Measurements from ENCODE around the gene ZNF8.
"Not testable (repeated sequence)": the region's sequence is repeated elsewhere in the genome, so short reads cannot be mapped to it uniquely, and the experiment has no call there.

The ZNF8 gene

DNA sequence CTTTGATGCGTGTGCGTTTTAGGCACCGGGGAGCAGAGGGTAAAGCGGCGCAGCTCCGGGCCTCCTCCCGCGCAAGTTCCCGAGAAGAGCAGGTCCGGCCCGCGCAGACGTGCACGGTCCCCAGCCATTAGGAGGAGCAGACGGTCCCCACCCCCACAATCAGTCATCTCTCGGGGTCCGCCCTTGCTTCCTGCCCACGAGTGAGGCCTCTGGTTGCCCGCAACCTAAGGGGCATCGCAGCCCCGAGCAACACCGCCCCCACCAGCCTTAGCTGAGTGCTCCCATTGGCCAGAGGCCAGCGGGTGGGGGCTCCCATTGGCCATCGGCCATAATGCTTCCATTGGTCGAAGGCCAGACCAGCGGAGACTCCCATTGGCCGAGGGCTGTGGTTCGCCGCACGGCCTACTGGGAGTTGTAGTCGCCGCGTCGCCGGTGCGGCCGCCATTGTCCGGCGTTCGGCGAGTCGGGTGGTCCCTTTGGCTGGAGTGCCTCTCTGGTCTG, at the start of gene ZNF8:
ZNF8 (plus strand) TSS at position 415 of the 501 bp plus-strand sequence. CDS start 127 bp downstream, outside the sequence.
- peak; percentile 99 for DNase-seq

DNA sequence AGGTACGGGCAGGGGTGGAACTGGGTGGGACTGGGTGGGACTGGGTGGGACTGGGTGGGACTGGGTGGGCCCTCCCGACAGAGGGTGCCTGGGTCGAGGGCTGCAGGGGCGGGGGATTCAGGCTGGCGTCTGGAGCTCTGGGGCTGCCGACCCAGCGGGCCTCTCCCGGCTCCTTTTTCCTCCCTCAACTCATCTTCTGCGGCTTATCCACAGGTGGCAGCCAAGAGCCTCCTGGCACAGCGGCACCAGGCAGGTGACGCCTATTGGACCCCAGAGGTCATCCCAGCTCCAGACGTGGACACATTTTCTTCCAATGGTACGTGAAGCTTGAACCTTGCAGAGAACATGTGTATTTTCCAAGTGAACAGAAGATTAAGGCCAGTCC, 49.5 kb upstream of the ZNF8 start:
- DNase-seq = peak; percentile 62

DNA sequence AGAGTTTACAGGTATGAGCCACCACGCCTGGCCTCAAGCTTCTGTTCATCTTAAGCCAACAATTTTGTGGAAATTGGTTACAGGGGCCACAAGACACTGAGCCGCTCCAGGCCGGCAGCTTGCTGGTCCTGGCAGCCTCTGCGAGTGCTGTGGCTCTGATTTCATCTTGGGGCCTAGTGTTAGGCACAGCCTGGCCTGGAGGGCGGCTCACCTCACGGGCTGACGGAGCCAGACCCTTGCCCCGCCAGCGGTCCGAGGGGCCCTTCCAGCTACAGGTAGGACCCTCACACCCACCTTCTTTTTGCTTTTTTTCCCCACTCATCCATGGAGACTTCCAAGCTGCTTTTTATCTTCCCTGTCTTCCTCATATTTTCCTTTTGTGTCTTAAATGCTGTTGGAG, 41.4 kb upstream of the ZNF8 start:
- DNase-seq = no peak

DNA sequence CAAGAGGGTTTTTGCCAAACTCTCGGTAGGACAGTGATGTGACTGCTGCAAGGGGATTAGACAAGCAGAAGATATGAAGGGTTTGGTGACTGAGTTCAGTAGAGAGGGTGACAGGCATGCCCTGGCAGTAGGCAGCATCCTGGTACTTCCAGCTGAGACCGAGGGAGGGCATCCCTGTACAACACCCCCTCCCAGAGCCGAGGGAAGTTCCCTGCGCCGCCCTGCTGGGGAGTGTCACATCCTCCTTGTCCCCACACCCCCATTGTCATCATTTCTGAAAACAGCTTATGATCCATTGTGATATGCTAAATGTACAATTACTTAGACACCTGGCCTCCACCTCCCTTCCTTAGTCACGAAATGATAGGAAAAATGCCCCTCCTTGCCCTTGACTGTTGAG, 35.4 kb upstream of the ZNF8 start:
- DNase-seq = no peak

DNA sequence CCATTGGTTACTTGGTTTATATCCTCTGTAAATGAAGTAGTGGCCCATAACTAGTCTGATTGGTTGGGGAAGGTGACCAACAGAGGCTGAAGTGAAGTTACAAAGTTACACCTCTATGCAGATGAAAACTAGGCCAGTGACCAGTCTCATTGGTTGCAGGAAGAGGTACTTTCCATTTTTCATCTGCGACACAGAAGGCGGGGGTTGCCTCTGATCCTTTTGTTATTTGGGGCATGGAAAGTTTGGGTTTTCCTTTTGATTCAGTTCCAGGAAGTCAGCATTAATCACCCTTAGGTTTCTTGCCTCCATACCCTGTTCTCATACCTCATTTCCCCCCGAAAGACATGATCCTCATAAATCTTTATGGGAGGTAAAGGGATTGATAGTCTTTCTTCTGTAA, 29.9 kb upstream of the ZNF8 start:
- DNase-seq = no peak

DNA sequence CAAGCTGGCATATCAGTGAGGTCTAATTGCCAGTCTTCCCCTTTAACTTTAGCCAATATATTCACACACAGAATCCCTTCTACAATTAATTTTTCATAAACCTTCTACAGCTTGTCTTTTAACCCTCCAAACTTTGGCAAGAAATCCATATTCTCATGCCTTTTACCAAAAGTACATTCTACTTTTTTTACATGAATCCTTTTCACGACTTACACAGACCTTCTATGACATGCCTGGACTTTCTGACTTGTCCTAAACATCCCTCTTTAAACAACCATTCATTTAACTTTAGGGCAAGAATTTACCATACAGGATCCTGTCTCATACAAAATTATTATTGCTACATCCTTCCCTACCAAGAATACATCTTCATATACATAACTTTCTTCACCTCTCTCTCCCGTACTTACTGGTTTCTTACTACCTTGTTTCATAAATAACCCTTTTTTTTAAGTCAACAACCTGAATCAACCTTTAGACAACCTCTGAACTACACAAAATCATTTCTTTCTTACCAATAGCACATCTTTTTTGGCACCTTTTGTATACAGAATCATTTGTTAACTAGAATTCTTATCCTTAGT, 26.6 kb upstream of the ZNF8 start:
- peak; percentile 24 for DNase-seq

DNA sequence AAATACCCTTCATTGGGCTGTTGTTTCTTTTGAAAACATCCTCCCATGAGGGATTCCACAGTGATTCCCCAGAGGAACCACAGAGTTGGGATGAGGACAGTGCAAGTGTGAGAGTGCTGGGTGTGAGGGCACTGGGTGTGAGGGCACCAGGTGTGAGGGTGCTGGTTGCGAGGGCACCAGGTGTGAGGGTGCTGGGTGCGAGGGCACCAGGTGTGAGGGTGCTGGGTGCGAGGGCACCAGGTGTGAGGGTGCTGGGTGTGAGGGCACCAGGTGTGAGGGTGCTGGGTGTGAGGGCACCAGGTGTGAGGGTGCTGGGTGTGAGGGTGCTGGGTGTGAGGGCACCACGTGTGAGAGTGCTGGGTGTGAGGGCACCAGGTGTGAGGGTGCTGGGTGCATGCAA, 20.5 kb upstream of the ZNF8 start:
- not testable (repeated sequence) for DNase-seq

DNA sequence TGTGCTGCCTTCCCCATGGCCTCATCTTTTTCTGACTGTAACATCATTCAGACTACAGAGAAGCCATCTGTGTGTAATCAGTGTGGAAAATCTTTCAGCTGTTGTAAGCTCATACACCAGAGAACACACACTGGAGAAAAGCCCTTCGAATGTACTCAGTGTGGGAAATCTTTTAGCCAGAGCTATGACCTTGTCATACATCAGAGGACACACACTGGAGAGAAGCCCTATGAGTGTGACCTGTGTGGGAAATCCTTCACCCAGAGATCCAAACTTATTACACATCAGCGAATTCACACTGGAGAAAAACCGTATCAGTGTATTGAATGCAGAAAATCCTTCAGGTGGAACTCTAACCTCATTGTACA, 17.2 kb upstream of the ZNF8 start:
- no peak for DNase-seq

DNA sequence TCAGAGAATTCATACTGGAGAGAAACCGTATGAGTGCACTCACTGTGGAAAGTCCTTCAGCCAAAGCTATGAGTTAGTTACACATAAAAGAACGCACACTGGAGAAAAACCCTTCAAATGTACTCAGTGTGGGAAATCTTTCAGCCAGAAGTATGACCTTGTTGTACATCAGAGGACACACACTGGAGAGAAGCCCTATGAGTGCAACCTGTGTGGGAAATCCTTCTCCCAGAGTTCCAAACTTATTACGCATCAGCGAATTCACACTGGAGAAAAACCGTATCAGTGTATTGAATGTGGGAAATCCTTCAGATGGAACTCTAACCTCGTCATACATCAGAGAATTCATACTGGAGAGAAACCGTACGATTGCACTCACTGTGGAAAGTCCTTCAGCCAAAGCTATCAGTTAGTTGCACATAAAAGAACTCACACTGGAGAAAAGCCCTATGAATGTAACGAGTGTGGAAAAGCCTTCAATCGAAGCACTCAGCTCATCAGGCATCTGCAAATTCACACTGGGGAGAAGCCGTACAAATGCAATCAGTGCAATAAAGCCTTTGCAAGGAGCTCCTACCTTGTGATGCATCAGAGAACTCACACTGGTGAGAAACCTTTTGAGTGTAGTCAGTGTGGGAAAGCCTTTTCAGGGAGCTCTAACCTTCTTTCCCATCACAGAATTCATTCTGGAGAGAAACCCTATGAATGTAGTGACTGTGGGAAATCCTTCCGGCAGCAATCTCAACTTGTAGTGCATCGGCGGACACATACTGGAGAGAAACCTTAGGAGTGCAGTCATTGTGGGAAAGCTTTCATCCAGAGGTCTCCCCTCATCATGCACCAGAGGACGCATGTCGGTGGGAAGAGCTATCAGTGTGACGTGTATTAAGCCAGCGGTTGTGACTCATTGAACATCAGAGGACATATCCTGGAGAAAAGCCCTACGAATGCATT, 16.5 kb upstream of the ZNF8 start:
- DNase-seq = no peak

DNA sequence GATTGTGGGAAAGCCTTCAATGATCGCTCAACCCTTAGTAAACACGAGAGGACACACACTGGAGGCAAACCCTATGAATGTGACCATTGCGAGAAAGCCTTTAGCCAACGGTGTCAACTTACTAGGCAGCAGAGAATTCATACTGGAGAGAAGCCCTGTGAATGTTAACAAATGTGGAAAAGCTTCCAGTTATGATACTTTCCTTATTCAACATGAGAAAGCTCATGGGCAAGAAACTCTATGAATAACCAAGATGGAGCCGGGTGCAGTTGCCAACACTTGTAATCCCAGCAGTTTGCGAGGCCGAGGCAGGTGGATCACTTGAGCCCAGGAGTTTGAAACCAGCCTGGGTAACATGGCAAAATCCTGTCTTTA, 15.8 kb upstream of the ZNF8 start:
- DNase-seq = no peak

DNA sequence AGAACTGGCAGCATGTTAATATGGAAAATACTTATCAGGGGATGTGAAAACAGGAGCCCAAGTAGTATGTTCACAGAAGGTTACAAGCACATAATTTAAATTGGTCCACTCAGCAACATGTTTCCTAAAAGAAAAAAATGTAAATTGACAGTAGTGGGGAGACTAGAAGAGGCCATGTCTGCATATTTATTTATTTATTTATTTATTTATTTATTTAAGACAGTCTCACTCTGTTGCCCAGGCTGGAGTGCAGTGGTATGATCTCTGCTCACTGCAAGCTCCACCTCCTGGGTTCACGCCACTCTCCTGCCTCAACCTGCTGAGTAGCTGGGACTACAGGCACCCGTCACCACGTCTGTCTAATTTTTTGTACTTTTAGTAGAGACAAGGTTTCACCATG, 13.7 kb upstream of the ZNF8 start:
- DNase-seq = no peak

DNA sequence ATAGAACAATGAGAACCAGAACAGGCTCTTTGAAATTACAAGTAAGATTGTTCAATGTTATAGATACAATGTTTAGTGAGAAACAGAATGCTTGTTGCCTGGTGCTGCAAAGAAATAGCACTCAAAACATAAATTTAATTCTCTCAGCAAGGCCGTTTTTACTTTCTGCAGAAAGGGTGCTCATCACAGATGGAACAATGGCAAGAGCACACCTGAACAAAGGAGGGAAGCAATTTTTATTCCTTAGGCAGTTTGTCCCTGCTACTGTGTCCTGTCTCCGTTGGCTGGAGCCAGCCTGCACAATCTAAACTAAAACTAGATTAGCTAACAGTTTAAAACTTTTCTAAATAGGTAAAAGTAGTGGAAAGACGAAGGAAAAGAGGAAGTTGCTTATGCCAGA, 10.4 kb upstream of the ZNF8 start:
- no peak for DNase-seq

DNA sequence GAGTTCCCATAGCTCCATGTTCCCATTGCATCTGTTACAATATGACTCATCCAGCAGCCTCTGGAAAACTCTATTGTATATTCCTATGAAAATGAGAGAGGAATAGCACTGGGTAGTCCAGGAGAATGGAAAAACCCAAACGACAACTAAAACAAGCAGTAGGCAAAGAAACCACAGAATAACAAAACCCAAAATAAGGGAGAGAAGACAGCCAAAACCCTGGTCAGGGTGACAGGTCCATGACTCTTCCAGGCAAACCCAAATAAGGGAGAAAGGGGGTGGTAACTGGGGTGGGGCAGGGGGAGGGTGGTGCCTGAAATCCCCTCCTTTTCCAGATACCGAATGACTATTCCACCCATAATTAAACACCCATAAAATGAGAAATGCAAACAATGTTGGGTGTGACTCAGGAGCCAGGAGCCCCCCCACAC, 4.0 kb upstream of the ZNF8 start:
- DNase-seq = no peak

DNA sequence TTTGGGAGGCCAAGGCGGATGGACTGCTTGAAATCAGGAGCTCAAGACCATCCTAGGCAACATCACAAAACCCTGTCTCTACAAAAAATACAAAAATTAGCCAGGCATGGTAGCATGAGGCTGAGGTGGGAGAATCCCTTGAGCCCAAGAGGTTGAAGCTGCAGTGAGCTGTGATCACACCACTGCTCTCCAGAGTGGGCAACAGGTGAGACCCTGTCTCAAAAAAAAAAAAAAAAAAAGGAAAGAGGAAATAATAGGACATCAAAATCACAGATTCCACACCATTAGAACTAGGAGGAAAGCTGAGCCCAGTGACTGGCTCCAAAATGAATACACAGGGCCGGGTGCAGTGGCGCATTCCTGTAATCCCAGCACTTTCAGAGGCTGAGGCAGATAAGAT, 3.2 kb upstream of the ZNF8 start:
- no peak for DNase-seq

DNA sequence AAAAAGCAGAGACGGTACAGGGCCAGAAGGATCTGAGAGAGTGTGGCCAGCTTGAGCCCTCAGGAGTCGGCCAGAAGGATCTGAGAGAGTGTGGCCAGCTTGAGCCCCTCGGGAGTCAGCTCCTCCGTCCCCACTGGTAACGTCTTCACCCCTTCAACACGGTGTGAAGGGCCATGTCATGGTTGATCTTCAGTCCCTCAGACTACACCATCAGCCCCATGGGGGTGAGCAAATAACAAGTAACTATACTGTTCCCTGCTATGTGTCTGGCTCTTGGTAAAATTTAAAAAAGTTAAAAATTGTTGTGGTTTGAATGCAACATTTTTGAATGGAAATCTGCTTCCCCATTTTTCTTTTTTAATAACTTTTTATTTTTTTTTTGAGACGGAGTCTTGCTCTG, 1.6 kb upstream of the ZNF8 start:
- DNase-seq = no peak

DNA sequence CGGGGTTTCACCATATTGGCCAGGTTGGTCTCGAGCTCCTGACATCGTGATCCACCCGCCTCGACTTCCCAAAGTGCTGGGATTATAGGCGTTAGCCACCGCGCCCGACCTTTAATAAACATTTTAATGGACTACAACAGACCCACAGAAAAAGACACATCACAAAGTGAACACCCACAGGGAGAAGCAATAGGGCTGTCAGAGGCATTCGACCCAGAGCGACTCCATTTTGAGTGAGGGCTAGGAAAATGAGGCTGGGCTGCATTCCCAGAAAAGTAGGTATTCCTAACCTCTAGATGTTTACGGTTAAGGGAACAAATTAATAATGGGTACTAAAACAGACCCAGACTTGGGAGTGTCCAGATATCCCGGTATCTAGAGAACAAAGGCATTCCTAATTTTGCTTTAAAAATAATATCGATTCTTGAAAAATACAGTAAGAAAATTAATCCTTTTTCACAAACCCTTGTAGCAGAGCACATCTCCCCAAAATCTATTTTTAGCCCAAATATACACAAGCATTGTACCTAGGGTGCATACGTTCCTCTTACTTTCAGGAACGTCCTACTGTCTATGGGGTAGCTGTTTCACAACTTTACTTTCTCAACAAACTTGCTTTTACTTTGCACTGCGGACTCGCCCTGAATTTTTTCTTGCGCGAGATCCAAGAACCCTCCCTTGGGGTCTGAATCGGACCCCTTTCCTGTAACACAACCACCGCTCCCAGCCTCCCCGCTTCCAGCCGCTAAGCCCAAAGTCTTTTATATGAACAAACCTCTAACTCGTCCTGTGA, 811 bp upstream of the ZNF8 start:
- peak; percentile 25 for DNase-seq

DNA sequence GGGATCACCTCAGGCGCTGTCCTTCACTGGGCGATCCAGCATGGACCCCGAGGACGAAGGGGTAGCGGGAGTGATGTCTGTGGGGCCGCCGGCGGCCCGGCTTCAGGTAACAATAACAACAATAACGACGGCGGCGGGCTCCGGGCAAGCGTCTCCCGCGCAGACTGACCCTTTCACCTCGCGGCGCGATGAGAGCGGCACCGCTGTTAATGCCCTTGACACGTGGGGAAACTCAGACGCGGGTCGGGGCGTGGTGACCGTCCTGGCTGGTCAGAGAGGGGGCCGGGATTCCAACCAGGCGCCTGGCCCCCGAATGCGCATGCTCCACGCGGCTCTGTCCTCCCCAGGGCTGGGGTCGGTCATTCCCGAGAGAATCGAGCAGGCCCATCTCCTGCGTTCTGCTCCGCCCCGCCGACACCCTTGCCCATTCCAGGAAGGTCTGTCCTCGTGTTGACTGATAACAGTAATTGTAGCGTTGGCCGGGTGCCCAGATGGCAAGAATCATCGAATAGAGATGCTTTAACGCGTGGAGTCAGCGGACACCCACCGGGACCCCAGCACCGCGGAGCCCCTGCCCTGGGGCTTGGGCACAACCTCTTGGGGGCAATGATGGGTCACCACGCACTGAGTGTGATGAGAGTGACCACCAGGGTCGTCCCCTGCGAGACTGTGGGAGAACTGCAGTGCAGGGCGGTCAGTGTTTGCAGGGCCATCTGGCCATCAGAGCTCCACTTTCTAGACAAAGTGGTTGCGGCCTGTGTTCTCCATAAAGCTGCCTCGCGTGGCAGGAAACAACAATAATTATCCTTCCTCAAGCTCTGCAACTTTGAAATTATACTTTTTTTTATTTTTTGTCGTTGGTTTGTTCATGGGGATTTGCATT, 528 bp downstream of the ZNF8 start:
- peak; percentile 98 for DNase-seq

DNA sequence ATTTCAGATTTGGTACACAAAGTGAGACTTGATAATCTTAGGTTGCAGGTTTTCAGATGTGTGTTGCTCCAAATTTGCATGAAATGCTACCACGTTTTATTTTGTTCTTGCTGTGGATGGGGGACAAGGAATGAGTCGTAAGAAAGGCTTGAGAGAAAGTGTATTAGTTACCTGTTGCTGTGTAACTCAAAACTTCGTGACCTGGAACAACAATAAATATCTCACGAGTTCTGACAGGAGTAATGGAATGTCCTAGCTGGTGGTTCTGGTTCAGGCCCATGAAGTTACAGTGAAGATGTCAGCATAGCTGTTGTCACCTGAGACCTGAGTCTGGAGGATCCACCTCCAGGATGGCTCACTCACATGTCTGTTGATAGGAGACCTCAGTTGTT, 1.2 kb downstream of the ZNF8 start:
- no peak for DNase-seq

DNA sequence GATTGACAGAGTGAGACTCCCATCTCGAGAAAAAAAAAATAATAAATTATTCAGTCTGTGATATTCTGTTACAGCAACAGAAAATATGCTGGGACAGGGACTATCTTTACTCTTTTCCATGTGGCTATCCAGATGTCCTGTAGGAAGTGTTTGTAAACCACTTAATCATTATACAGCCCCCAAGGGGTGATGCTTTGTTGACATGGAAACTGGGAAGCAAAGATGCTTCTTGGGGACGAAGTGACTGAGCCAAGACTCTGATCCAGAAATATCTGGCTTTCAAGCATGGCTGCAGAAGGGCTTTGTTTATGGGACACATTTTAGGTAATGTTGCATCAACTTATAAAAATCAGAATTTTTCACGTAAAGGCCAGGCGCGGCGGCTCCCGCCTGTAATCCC, 5.4 kb downstream of the ZNF8 start:
- no peak for DNase-seq

DNA sequence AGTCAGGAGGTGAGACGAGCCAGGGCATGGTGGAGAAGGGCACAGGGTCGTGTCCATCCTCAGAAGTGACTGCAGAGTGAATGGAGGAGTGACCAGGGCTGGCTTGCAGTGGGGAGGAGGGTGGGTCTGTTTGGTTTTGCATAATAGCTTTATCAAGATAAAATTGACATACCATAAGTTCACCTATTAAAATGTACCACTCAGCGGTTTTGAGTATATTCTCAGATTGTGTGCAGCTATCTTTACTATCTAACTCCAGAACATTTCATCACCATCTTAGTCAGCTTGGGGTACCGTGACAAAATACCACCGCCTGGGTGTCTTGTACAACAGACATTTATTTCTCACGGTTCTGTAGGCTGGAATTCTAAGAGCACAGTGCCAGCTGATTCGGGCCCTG, 13.2 kb downstream of the ZNF8 start:
- DNase-seq = no peak

DNA sequence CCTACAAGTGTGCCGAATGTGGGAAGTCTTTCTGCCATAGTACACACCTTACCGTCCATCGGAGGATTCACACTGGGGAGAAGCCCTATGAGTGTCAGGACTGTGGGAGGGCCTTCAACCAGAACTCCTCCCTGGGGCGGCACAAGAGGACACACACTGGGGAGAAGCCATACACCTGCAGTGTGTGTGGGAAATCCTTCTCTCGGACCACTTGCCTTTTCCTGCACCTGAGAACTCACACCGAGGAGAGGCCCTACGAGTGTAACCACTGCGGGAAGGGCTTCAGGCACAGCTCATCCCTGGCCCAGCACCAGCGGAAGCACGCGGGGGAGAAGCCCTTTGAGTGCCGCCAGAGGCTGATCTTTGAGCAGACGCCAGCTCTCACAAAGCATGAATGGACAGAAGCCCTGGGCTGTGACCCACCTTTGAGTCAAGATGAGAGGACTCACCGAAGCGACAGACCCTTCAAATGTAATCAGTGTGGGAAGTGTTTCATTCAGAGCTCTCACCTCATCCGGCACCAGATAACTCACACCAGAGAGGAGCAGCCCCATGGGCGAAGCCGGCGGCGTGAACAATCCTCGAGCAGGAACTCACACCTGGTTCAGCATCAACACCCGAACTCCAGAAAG, 16.1 kb downstream of the ZNF8 start:
- DNase-seq = no peak

DNA sequence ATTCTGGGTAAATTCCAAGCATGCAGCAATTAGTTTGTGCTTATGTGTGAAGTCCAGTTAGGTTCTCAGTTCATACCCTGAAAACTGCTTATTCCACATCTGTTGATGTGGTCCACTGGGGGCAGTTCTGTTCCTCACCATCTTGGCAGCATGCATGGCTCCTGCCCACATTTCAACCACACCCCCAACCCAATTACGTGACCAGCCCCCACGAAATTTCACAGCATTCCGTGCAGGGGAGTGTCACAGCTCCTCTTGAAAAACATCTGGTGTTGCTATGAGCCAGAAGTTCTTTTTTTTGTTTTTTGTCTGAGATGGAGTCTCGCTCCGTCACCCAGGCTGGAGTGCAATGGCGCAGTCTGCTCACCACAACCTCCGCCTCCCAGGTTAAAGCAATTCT, 17.3 kb downstream of the ZNF8 start:
- DNase-seq = no peak

All from hematopoietic multipotent progenitor cell treated with erythropoietin and hydrocortisone succinate and interleukin-3 and kit ligand, for 8 days (in vitro differentiated cells).